ENCODE results near the gene LIME1.

LIME1 gene

GRCh38 chr20:63742381-63743024, 6.0 kb downstream of the LIME1 start:
- no peak for DNase-seq (ENCODE audit: low read depth)
- TF ChIP-seq, protein P1, sequence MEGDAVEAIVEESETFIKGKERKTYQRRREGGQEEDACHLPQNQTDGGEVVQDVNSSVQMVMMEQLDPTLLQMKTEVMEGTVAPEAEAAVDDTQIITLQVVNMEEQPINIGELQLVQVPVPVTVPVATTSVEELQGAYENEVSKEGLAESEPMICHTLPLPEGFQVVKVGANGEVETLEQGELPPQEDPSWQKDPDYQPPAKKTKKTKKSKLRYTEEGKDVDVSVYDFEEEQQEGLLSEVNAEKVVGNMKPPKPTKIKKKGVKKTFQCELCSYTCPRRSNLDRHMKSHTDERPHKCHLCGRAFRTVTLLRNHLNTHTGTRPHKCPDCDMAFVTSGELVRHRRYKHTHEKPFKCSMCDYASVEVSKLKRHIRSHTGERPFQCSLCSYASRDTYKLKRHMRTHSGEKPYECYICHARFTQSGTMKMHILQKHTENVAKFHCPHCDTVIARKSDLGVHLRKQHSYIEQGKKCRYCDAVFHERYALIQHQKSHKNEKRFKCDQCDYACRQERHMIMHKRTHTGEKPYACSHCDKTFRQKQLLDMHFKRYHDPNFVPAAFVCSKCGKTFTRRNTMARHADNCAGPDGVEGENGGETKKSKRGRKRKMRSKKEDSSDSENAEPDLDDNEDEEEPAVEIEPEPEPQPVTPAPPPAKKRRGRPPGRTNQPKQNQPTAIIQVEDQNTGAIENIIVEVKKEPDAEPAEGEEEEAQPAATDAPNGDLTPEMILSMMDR (IDR thresholded peaks at IDR 0.05; ENCODE audit: insufficient read depth, low read depth, low read length, missing control alignments) = no peak
- H3K4me3 ChIP-seq (ENCODE audit: low read length) = no peak overlapping the region

GRCh38 chr20:63743210-63743970, 6.9 kb downstream of the LIME1 start:
- H3K4me3 ChIP-seq (ENCODE audit: low read length) = no peak overlapping the region
- TF ChIP-seq, protein P1 (IDR thresholded peaks at IDR 0.05; ENCODE audit: insufficient read depth, low read depth, low read length, missing control alignments) = no peak

DNA sequence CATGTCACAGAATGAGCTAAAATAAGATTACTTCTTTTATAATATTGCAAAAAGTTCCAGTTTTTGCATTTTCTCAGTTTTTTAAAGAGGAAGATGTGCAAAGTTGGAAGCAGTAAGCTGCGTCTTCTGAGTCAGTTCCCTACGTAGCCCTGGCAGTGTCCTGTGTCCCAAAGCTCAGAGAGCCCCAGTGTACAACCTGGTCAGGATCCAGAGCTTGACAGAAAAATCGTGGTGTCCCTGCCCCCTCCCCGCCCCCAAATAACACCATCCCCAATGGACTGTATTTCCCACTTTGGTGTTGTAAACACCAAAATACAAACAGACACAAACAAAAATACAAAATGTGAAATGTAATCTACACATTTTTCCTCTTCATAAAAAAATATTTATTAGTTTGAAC, 7.7 kb downstream of the LIME1 start:
- no peak for DNase-seq (ENCODE audit: low read depth)
- TF ChIP-seq, protein P1 (IDR thresholded peaks at IDR 0.05; ENCODE audit: insufficient read depth, low read depth, low read length, missing control alignments) = no peak
- no peak overlapping the region for H3K4me3 ChIP-seq (ENCODE audit: low read length)

More at GRCh38 chr20:63743210-63743970, 6.9 kb downstream of the LIME1 start:
- DNase-seq (ENCODE audit: low read depth) = no peak

DNA sequence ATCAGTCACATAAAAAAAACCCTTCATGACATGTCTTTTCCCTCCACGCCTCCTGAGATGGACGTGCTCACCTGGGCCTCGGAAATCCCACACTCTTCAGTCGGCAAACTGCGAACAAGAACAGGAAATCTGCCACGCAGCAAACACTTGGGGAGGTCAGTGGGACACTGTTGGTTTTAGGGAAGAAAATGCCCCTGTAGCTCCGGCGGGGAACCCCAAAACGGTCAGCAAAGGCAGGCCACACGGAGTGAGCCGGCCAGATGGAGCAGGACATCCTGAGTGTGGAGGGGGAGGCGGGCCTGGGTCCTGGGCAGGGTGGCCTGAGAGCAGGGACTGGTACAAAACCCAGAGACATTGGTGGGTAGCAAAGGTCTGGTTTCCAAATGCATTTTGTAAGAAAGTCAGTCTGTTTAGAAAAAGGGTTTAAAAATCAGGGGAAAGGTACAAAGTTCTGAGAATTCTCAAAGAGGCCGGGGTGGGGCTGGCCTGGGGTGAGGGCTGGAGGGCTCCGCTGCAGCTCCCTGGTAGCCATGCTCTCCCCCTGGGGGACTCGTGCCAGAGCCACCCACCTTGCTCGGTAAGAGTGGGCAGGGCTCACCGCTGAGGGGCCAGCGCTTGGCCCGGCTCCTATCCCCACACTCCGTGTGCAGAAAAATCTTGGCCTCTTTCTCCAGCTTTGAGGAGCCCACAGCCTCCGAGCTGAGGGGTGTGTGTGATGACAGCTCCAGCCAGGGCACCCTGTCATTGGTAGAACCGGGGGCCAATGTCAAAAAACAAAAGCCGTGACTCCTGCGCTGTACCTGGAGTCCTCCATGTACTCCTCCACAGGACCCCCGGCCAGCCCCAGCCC, 8.3 kb downstream of the LIME1 start:
- TF ChIP-seq, protein P1 (IDR thresholded peaks at IDR 0.05; ENCODE audit: insufficient read depth, low read depth, low read length, missing control alignments) = no peak
- no peak overlapping the region for H3K4me3 ChIP-seq (ENCODE audit: low read length)
- no peak for DNase-seq (ENCODE audit: low read depth)

DNA sequence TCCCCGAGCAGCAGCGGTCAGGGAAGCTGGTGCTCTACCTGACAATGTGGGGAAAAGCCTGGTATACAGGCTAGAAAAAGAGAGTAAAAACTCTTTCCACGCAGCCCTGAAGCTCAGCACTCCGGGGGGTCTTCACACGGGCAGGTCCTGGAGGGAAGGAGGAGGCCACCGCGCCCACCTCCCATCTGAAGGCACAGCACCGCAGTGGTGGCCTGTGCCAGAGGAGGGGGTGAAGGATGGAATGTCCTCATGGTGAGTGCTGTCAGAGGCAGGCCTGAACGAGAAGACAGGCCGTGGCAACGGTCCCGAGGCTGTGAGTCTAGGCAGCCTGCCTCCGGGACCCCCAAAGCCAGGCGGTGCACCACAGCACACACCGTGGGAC, 9.0 kb downstream of the LIME1 start:
- no peak for DNase-seq (ENCODE audit: low read depth)
- no peak overlapping the region for H3K4me3 ChIP-seq (ENCODE audit: low read length)
- TF ChIP-seq, protein P1 (IDR thresholded peaks at IDR 0.05; ENCODE audit: insufficient read depth, low read depth, low read length, missing control alignments) = no peak

DNA sequence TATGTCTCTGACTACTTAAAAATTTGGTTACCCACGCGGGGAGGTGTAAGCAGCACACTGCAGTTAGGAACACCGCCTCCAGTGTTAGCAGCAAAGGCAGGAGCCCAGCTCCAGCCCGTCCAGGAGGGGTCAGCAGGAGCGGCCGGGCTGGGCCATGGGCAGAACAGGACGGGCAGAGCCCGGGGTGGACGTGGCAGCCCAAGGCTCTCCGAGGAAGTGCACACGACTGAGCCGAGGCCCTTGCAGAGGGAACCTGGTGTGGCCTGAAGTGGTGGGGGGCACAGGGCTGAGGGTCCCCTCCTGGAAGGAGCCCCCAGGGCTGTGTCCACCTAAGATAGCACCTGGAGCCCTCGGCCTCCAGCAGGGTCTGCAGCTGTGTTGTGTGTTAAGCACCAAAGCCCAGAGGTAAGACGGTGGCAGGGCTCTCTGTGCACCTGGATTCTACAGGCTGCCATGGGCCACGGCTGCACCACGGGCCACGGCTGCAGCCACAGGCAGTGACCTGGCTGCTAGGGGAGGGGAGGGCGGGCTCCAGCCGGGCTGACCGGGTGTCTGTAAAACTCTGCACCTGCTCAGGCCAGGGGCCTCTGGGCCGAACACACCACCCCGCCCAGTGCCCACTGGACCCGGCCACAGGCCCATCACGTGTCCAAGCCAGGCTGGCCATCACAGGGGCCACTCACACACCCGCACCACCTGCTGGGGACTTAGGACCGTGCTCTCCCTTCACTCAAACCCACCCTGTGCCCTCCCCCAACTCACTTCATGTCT, 9.7 kb downstream of the LIME1 start:
- no peak overlapping the region for H3K4me3 ChIP-seq (ENCODE audit: low read length)
- TF ChIP-seq, protein P1 (IDR thresholded peaks at IDR 0.05; ENCODE audit: insufficient read depth, low read depth, low read length, missing control alignments) = no peak
- DNase-seq (ENCODE audit: low read depth) = no peak

All from epithelial cell of esophagus (primary cell).